ENCODE measurements around the gene CCDC134. TPM values are rescaled to one million over a fixed set of nuclear protein-coding genes. Genes with fewer than 3 reads are reported as not detected.

Gene CCDC134
- polyA plus RNA-seq, 1 of the 3 experiments (the other 2 are of a cell fraction), result 2.0 TPM

GRCh38 chr22:41844513-41844912 lies 44.0 kb downstream of the CCDC134 start:
- no peak for DNase-seq
- WGBS (ENCODE audit: low lambda C conversion rate), result 83% methylated on average over 1 of the region's 3 CpGs
- TF ChIP-seq USF1 (IDR thresholded peaks at IDR 0.05; ENCODE audit: borderline replicate concordance, low read depth) (no peak), NFIC (IDR thresholded peaks at IDR 0.05; ENCODE audit: borderline replicate concordance) (no peak), RXRA (IDR thresholded peaks at IDR 0.05; ENCODE audit: borderline replicate concordance, low read depth) (no peak), PBX3 (IDR thresholded peaks at IDR 0.05) (no peak), EP300 (IDR thresholded peaks at IDR 0.05; ENCODE audit: borderline replicate concordance in 1 of 2, low read depth in 1 of 2, low read length in 1 of 2) (no peak), USF2 (IDR thresholded peaks at IDR 0.05; ENCODE audit: borderline replicate concordance, low read depth, low read length) (no peak), TEAD4 (IDR thresholded peaks at IDR 0.05; ENCODE audit: borderline replicate concordance, insufficient read depth) (no peak), CTCF (IDR thresholded peaks at IDR 0.05) (no peak), TCF12 (IDR thresholded peaks at IDR 0.05) (no peak), NRF1 (IDR thresholded peaks at IDR 0.05; ENCODE audit: low read depth, low read length) (no peak), IRF3 (IDR thresholded peaks at IDR 0.05; ENCODE audit: low read depth, low read length) (no peak), JUND (IDR thresholded peaks at IDR 0.05) (no peak), TAF1 (IDR thresholded peaks at IDR 0.05; ENCODE audit: borderline replicate concordance, low read depth, low read length) (no peak), RCOR1 (IDR thresholded peaks at IDR 0.05; ENCODE audit: low read length) (no peak), ZBTB33 (IDR thresholded peaks at IDR 0.05; ENCODE audit: borderline replicate concordance, low read depth) (no peak), MXI1 (IDR thresholded peaks at IDR 0.05; ENCODE audit: low read depth, low read length) (no peak)
- CTCF ChIA-PET, result no interaction called here
- Histone ChIP-seq H3K4me2 (no peak overlapping the region), H2AFZ (ENCODE audit: low read depth) (no peak overlapping the region), H3K4me3 (ENCODE audit: low read depth in 2 of 2, low read length in 1 of 2) (no peak overlapping the region), H3K9me3 (no peaks in the 10 kb centered on the region), H3K9me2 (no peaks in the 10 kb centered on the region), H3F3A (replicated peaks; ENCODE audit: insufficient read depth) (no peaks in the 10 kb centered on the region), H3K27ac (ENCODE audit: low read depth in 2 of 2, low read length in 1 of 2) (no peak overlapping the region), H3K79me2 (ENCODE audit: insufficient read depth) (no peaks in the 10 kb centered on the region), H3K9ac (no peak overlapping the region), H4K20me1 (ENCODE audit: insufficient read depth) (no peaks in the 10 kb centered on the region), H3K27me3 (ENCODE audit: insufficient read depth) (no peaks in the 10 kb centered on the region), H3K36me3 (replicated peaks in 1 of 2; ENCODE audit: control insufficient read depth in 1 of 2, insufficient read depth in 2 of 2, low read length in 1 of 2) (no peaks in the 10 kb centered on the region), H3K4me1 (ENCODE audit: control insufficient read depth in 1 of 2, insufficient read depth in 2 of 2, low read depth in 1 of 2, low read length in 1 of 2) (peaks cover 0 to 3% of the 10 kb centered on the region in 2 experiments; a peak in 1 of 4 replicates)
- POLR2A ChIA-PET, result no interaction called here
